GM23338 (cell line): ENCODE data around the gene ACOT11. TPM values are rescaled to one million over a fixed set of nuclear protein-coding genes. Genes with fewer than 3 reads are reported as not detected.

ENCODE experiments used
- ATAC-seq: fragments of 200-7000 bp; cut with Tn5 transposase; 3 replicates; pipeline ENCODE4 v1.9.1; 2020
- DNase-seq: peaks from one replicate; pipeline ENCODE4 v3.0.0-alpha.2; 2015; ENCODE audit warnings: low spot score
- H2AFZ ChIP-seq: fragments of 200-600 bp; sonication (generic); 2 replicates; pipeline ENCODE4 v1.8.0; 2016; ENCODE audit warnings: antibody characterized with exemption, mild to moderate bottlenecking, moderate library complexity
- H3F3A ChIP-seq: fragments of 200-600 bp; sonication (generic); replicated peaks from 2 replicates; pipeline ENCODE4 v1.8.0; 2017; ENCODE audit warnings: antibody characterized with exemption, mixed run types, low read depth
- H3K27ac ChIP-seq: fragments of 200-600 bp; sonication (generic); 2 replicates; pipeline ENCODE4 v1.6.1; 2016; ENCODE audit warnings: low read depth
- H3K27me3 ChIP-seq: fragments of 200-600 bp; sonication (generic); 2 replicates; pipeline ENCODE4 v1.8.0; 2016; ENCODE audit warnings: mild to moderate bottlenecking, mixed run types, moderate library complexity; ENCODE audit not compliant: insufficient read depth
- H3K36me3 ChIP-seq: fragments of 200-600 bp; sonication (generic); 2 replicates; pipeline ENCODE4 v1.8.0; 2016; ENCODE audit warnings: mild to moderate bottlenecking; ENCODE audit not compliant: insufficient read depth
- H3K4me1 ChIP-seq: fragments of 200-600 bp; sonication (generic); 2 replicates; pipeline ENCODE4 v1.8.0; 2016; ENCODE audit warnings: mild to moderate bottlenecking, moderate library complexity; ENCODE audit not compliant: insufficient read depth
- H3K4me2 ChIP-seq: fragments of 200-600 bp; sonication (generic); 2 replicates; pipeline ENCODE4 v1.7.1; 2017; ENCODE audit warnings: mixed run types
- H3K4me3 ChIP-seq: fragments of 200-600 bp; sonication (generic); 2 replicates; pipeline ENCODE4 v1.6.1; 2016; ENCODE audit warnings: mixed run types
- H3K79me2 ChIP-seq: fragments of 200-600 bp; sonication (generic); replicated peaks from 2 replicates; pipeline ENCODE4 v1.8.0; 2017; ENCODE audit warnings: mild to moderate bottlenecking; ENCODE audit not compliant: insufficient read depth
- H3K9me2 ChIP-seq: fragments of 200-600 bp; sonication (generic); 2 replicates; pipeline ENCODE4 v1.8.0; 2017; ENCODE audit not compliant: insufficient read depth
- H4K20me1 ChIP-seq: fragments of 200-600 bp; sonication (generic); replicated peaks from 2 replicates; pipeline ENCODE4 v1.8.0; 2017; ENCODE audit warnings: mild to moderate bottlenecking; ENCODE audit not compliant: insufficient read depth
- H3K27ac Mint-ChIP-seq: 2 replicates; pipeline ENCODE4 v1.8.0; 2020; ENCODE audit warnings: inconsistent platforms, mild to moderate bottlenecking, moderate library complexity, mixed read lengths
- H3K27me3 Mint-ChIP-seq: 3 replicates; pipeline ENCODE4 v1.8.0; 2022; ENCODE audit warnings: low read depth, mild to moderate bottlenecking, moderate library complexity, mixed read lengths, inconsistent platforms; ENCODE audit not compliant: insufficient read depth, poor library complexity
- H3K36me3 Mint-ChIP-seq: 3 replicates; pipeline ENCODE4 v1.8.0; 2021; ENCODE audit warnings: low read depth, mild to moderate bottlenecking, inconsistent platforms, moderate library complexity, mixed read lengths
- H3K4me1 Mint-ChIP-seq: 3 replicates; pipeline ENCODE4 v1.8.0; 2020; ENCODE audit warnings: mild to moderate bottlenecking, inconsistent platforms, mixed read lengths
- H3K4me3 Mint-ChIP-seq: 3 replicates; pipeline ENCODE4 v1.8.0; 2021; ENCODE audit warnings: moderate library complexity, mild to moderate bottlenecking, inconsistent platforms, mixed read lengths
- H3K9me3 Mint-ChIP-seq: 3 replicates; pipeline ENCODE4 v1.8.0; 2020; ENCODE audit warnings: moderate library complexity, mild to moderate bottlenecking, inconsistent platforms, mixed read lengths
- CREB1 ChIP-seq: fragments of 250-450 bp; sonication (Bioruptor Pico); IDR thresholded peaks from 2 replicates; pipeline ENCODE4 v1.5.0; 2020; ENCODE audit warnings: low read depth, mild to moderate bottlenecking, moderate library complexity
- CTCF ChIP-seq, 2 experiments: fragments of 200-600 bp in 1 of 2; sonication (generic) in 1 of 2; conservative IDR thresholded peaks; 2 replicates each; pipeline versions ENCODE4 v1.5.1 to v1.6.1; 2016 to 2017; ENCODE audit warnings: antibody characterized with exemption in 2 of 2, low read depth in 2 of 2, mild to moderate bottlenecking in 2 of 2, moderate library complexity in 1 of 2
- ETS1 ChIP-seq: IDR thresholded peaks from 2 replicates; pipeline ENCODE4 v1.6.1; 2016; ENCODE audit warnings: antibody characterized with exemption
- EZH2 ChIP-seq: fragments of 200-600 bp; sonication (generic); IDR thresholded peaks from one replicate; pipeline ENCODE4 v1.8.0; 2017; ENCODE audit warnings: antibody characterized with exemption, mild to moderate bottlenecking, low read depth; ENCODE audit not compliant: unreplicated experiment
- EZH2phosphoT487 ChIP-seq: fragments of 200-600 bp; sonication (generic); IDR thresholded peaks from one replicate; pipeline ENCODE4 v1.8.1; 2018; ENCODE audit warnings: antibody characterized with exemption; ENCODE audit not compliant: unreplicated experiment
- NANOG ChIP-seq: IDR thresholded peaks from 2 replicates; pipeline ENCODE4 v1.6.1; 2016; ENCODE audit warnings: antibody characterized with exemption, borderline replicate concordance
- POLR2AphosphoS5 ChIP-seq: IDR thresholded peaks from 2 replicates; pipeline ENCODE4 v1.6.1; 2016; ENCODE audit warnings: antibody characterized with exemption, low read depth
- STAT1 ChIP-seq: IDR thresholded peaks from one replicate; pipeline ENCODE4 v1.6.1; 2016; ENCODE audit warnings: antibody characterized with exemption; ENCODE audit not compliant: unreplicated experiment
- ZNF114 ChIP-seq: fragments of 250-450 bp; sonication (Bioruptor Pico); IDR thresholded peaks from 2 replicates; pipeline ENCODE4 v1.5.0; 2020; ENCODE audit warnings: mild to moderate bottlenecking, moderate library complexity
- ZNF331 ChIP-seq: fragments of 250-450 bp; sonication (Bioruptor Pico); IDR thresholded peaks from 2 replicates; pipeline ENCODE4 v1.5.0; 2020; ENCODE audit warnings: low read depth, mild to moderate bottlenecking, moderate library complexity
- ZNF462 ChIP-seq: fragments of 250-450 bp; sonication (Bioruptor Pico); IDR thresholded peaks from 2 replicates; pipeline ENCODE4 v1.5.0; 2020; ENCODE audit warnings: mild to moderate bottlenecking, moderate library complexity
- polyA plus RNA-seq: library from polyadenylated mRNA; unstranded; fragments of >200 nt; fragmentation: Nextera tagmentation; extraction: Ambion mirVana; gene quantifications from 2 replicates; pipeline ENCODE4 v1.2.1, GENCODE V29; 2016
- total RNA-seq: library from RNA; depleted of rRNA; stranded (reverse); fragments of >200 nt; shearing (Covaris generic); gene quantifications from 2 replicates; pipeline ENCODE4 v1.2.3, GENCODE V29; 2014

The ACOT11 gene
- total and polyA plus RNA-seq, 2 experiments from 2014 or later, result 1.6 to 2.7 TPM

DNA sequence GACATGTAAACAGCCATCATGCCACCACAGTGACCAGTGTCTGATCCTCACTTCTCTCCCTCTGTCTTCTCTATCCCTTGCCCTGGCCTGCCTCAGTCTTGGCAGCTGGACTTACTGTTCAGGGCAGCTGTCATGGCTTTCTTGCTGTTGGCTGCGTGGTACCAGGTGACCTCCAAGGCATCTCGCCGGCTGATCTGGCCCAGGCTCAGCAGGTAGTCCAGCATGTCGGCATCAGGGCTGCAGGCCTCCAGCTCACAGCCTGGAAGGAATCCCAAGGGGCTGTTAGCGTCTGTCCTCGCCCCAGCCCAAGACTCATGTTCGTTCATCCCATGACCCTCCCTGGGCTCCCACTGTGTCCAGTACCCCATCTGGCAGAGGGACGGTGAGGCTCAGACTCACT lies 71.7 kb downstream of the ACOT11 start:
- no peaks in the 10 kb centered on the region for H4K20me1 ChIP-seq
- H3K27ac ChIP-seq, result no peak overlapping the region
- H3K9me2 ChIP-seq, result no peaks in the 10 kb centered on the region
- Mint-ChIP-seq H3K27me3 (peaks cover 12% of the 10 kb centered on the region), H3K27ac (no peak overlapping the region), H3K36me3 (no peaks in the 10 kb centered on the region), H3K4me1 (peaks cover 8% of the 10 kb centered on the region), H3K9me3 (no peaks in the 10 kb centered on the region), H3K4me3 (no peak overlapping the region)
- no peaks in the 10 kb centered on the region for H3K27me3 ChIP-seq
- no peak overlapping the region for H3K4me2 ChIP-seq
- H3F3A ChIP-seq, result no peaks in the 10 kb centered on the region
- no peaks in the 10 kb centered on the region for H3K4me1 ChIP-seq
- H2AFZ ChIP-seq, result no peak overlapping the region
- H3K4me3 ChIP-seq, result no peak overlapping the region
- DNase-seq, result no peak
- no peaks in the 10 kb centered on the region for H3K79me2 ChIP-seq
- no peaks in the 10 kb centered on the region for H3K36me3 ChIP-seq
- TF ChIP-seq ZNF462 (no peak), ZNF114 (CRISPR knock-in tag) (no peak), STAT1 (no peak), EZH2 (no peak), NANOG (no peak), EZH2phosphoT487 (no peak), CTCF (conservative IDR thresholded peaks at IDR 0.05; ENCODE audit: low read depth in 2 of 2) (no peak), POLR2AphosphoS5 (no peak), ZNF331 (CRISPR knock-in tag) (no peak), ETS1 (no peak), CREB1 (no peak)
- ATAC-seq, result no peak; the same call in 2 of the 3 replicates
